ENCODE results near the gene C9orf78. TPM values are rescaled to one million over a fixed set of nuclear protein-coding genes. Genes with fewer than 3 reads are reported as not detected.

C9orf78 gene
- total RNA-seq, 1 experiment from 2014 or later = 37.5 TPM

- Mint-ChIP-seq H3K9me3 (no peaks in the 10 kb centered on the region), H3K27me3 (ENCODE audit: low read depth) (no peaks in the 10 kb centered on the region), H3K27ac (peak overlapping the region in 2 of 3 experiments; percentile 68 to 85; a peak in 3 of 7 replicates), H3K4me1 (0 out of 4 replicates have a peak, but pooled peaks cover 0 to 2% of the 10 kb centered on the region in 2 experiments), H3K4me3 (no peak overlapping the region; a peak in 1 of 5 replicates), H3K36me3 (ENCODE audit: insufficient read depth in 1 of 3, low read depth in 3 of 3) (peaks cover 2 to 23% (median 18%) of the 10 kb centered on the region in 3 experiments; a peak in 6 of 7 replicates)
- no peak overlapping the region for H4K5ac ChIP-seq (ENCODE audit: insufficient read length, low read depth, low read length)
- H3K4me1 ChIP-seq (ENCODE audit: insufficient read depth, low read length) = no peaks in the 10 kb centered on the region
- H3K4me2 ChIP-seq (ENCODE audit: insufficient read depth, insufficient read length, low read length) = no peak overlapping the region
- H3K79me2 ChIP-seq (ENCODE audit: insufficient read depth, low read length) = no peaks in the 10 kb centered on the region
- H4K20me1 ChIP-seq (ENCODE audit: control insufficient read depth, insufficient read depth, insufficient read length) = no peaks in the 10 kb centered on the region
- TF ChIP-seq, protein P1, sequence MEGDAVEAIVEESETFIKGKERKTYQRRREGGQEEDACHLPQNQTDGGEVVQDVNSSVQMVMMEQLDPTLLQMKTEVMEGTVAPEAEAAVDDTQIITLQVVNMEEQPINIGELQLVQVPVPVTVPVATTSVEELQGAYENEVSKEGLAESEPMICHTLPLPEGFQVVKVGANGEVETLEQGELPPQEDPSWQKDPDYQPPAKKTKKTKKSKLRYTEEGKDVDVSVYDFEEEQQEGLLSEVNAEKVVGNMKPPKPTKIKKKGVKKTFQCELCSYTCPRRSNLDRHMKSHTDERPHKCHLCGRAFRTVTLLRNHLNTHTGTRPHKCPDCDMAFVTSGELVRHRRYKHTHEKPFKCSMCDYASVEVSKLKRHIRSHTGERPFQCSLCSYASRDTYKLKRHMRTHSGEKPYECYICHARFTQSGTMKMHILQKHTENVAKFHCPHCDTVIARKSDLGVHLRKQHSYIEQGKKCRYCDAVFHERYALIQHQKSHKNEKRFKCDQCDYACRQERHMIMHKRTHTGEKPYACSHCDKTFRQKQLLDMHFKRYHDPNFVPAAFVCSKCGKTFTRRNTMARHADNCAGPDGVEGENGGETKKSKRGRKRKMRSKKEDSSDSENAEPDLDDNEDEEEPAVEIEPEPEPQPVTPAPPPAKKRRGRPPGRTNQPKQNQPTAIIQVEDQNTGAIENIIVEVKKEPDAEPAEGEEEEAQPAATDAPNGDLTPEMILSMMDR (conservative IDR thresholded peaks at IDR 0.05) = no peak
- H2BK120ac ChIP-seq (ENCODE audit: low read depth, low read length, poor library complexity, severe bottlenecking) = no peak overlapping the region
- H2BK15ac ChIP-seq (ENCODE audit: low read depth, low read length) = no peak overlapping the region
- no peak overlapping the region for H3K4ac ChIP-seq (ENCODE audit: low read depth, low read length)
- no peak overlapping the region for H3K14ac ChIP-seq (ENCODE audit: insufficient read depth, low read length)
- no peaks in the 10 kb centered on the region for H3K79me1 ChIP-seq (ENCODE audit: insufficient read depth, low read depth, low read length, poor library complexity, severe bottlenecking)
- no peak overlapping the region for H3K23ac ChIP-seq (ENCODE audit: insufficient read length, low read depth, low read length)
- no peak overlapping the region for H2AFZ ChIP-seq (ENCODE audit: low read length)
- H3K18ac ChIP-seq (ENCODE audit: insufficient read length, low read depth, low read length) = no peak overlapping the region
- H2AK5ac ChIP-seq (ENCODE audit: insufficient read length, low read length) = no peak overlapping the region
- H3K27ac ChIP-seq (ENCODE audit: insufficient read length, low read depth, low read length) = no peak overlapping the region
- H3T11ph ChIP-seq (ENCODE audit: low read length) = no peak overlapping the region
- peak; percentile 25 for DNase-seq
- H2BK5ac ChIP-seq (ENCODE audit: insufficient read length, low read length) = no peak overlapping the region
- H3K56ac ChIP-seq (ENCODE audit: insufficient read length, low read depth, low read length) = no peak overlapping the region
- no peak overlapping the region for H4K8ac ChIP-seq (replicated peaks; ENCODE audit: insufficient read length, low read depth, low read length)
- H2BK12ac ChIP-seq (ENCODE audit: insufficient read length, low read depth, low read length) = no peak overlapping the region
- no peaks in the 10 kb centered on the region for H3K27me3 ChIP-seq (ENCODE audit: insufficient read depth, low read length)
- no peaks in the 10 kb centered on the region for H3K9me3 ChIP-seq (ENCODE audit: control insufficient read depth, low read depth, low read length)
- H3K23me2 ChIP-seq (ENCODE audit: insufficient read length, low read depth, low read length, poor library complexity, severe bottlenecking) = no peaks in the 10 kb centered on the region
- H4K91ac ChIP-seq (ENCODE audit: insufficient read length, low read depth, low read length) = no peak overlapping the region
- H2BK20ac ChIP-seq (ENCODE audit: low read depth, low read length, poor library complexity, severe bottlenecking) = no peak overlapping the region
- no CpG with 5 or more reads among the region's 24 CpGs for WGBS (ENCODE audit: extremely low coverage, insufficient read length, low lambda C conversion rate)
- H3K9ac ChIP-seq (ENCODE audit: extremely low read depth, insufficient read length, low read length) = no peak overlapping the region
Observed at GRCh38 chr9:129869585-129870501, 34.8 kb upstream of the C9orf78 start.
